SK-N-SH (cell line): ENCODE measurements around the gene NDFIP1. TPM values are rescaled to one million over a fixed set of nuclear protein-coding genes. Genes with fewer than 3 reads are reported as not detected.

Experiments
- CTCF ChIA-PET: fragments of 300-600, 350-600 bp; formaldehyde crosslinking; extraction: SDS; loops from one replicate; lab custom pipeline; 2021; lab: Yijun Ruan, JAX
- POLR2A ChIA-PET: fragments of 350-600 bp; sonication (Branson Sonifier 250); formaldehyde crosslinking; extraction: SDS; loops from one replicate; lab custom pipeline; 2020; ENCODE audit warnings: antibody characterized with exemption, inconsistent platforms; lab: Yijun Ruan, JAX
- DNase-seq: peaks from one replicate; pipeline ENCODE4 v3.0.0; 2012
- H2AFZ ChIP-seq: fragments of 200-600 bp; sonication (generic); 2 replicates; pipeline ENCODE4 v1.8.1; 2016; ENCODE audit warnings: antibody characterized with exemption, mild to moderate bottlenecking, low read depth
- H3F3A ChIP-seq: fragments of 200-600 bp; sonication (generic); replicated peaks from 2 replicates; pipeline ENCODE3; 2016; ENCODE audit warnings: antibody characterized with exemption, mild to moderate bottlenecking; ENCODE audit not compliant: insufficient read depth
- H3K27ac ChIP-seq, 2 experiments: fragments of 200-500 bp in 1 of 2; fragments of 200-600 bp in 1 of 2; sonication (Bioruptor generic) in 1 of 2; sonication (generic), shearing (Covaris generic) in 1 of 2; 2 replicates each; pipeline versions ENCODE4 v1.5.1 to v1.6.1; 2014 to 2016; ENCODE audit warnings: low read depth in 2 of 2, inconsistent platforms in 1 of 2, low read length in 1 of 2, mild to moderate bottlenecking in 1 of 2, mixed read lengths in 1 of 2
- H3K27me3 ChIP-seq: fragments of 200-600 bp; sonication (generic), shearing (Covaris generic); 2 replicates; pipeline ENCODE4 v1.6.1; 2016; ENCODE audit warnings: mixed run types; ENCODE audit not compliant: insufficient read depth
- H3K36me3 ChIP-seq, 2 experiments: fragments of 200-500 bp in 1 of 2; fragments of 200-600 bp in 1 of 2; sonication (Bioruptor generic) in 1 of 2; sonication (generic) in 1 of 2; replicated peaks in 1 of 2; 2 replicates each; pipeline versions ENCODE3 to v1.5.1; 2014 to 2016; ENCODE audit warnings: low read length in 1 of 2, mild to moderate bottlenecking in 1 of 2; ENCODE audit not compliant: insufficient read depth in 2 of 2, control insufficient read depth in 1 of 2
- H3K4me1 ChIP-seq, 2 experiments: fragments of 200-500 bp in 1 of 2; fragments of 200-600 bp in 1 of 2; sonication (Bioruptor generic) in 1 of 2; sonication (generic), shearing (Covaris generic) in 1 of 2; 2 replicates each; pipeline versions ENCODE4 v1.5.1 to v1.6.1; 2014 to 2016; ENCODE audit warnings: low read depth in 1 of 2, low read length in 1 of 2, mixed run types in 1 of 2; ENCODE audit not compliant: insufficient read depth in 2 of 2, control insufficient read depth in 1 of 2
- H3K4me2 ChIP-seq: fragments of 200-600 bp; sonication (generic), shearing (Covaris generic); 2 replicates; pipeline ENCODE4 v1.6.1; 2017; ENCODE audit warnings: mixed run types
- H3K4me3 ChIP-seq, 2 experiments: fragments of 200-500 bp in 1 of 2; fragments of 200-600 bp in 1 of 2; sonication (Bioruptor generic) in 1 of 2; sonication (generic), shearing (Covaris generic) in 1 of 2; 2 replicates each; pipeline versions ENCODE4 v1.5.1 to v1.8.1; 2014 to 2016; ENCODE audit warnings: low read depth in 2 of 2, inconsistent platforms in 1 of 2, low read length in 1 of 2, mild to moderate bottlenecking in 1 of 2, mixed read lengths in 1 of 2, moderate library complexity in 1 of 2
- H3K79me2 ChIP-seq: fragments of 200-600 bp; sonication (generic); 2 replicates; pipeline ENCODE4 v1.8.1; 2017; ENCODE audit warnings: mild to moderate bottlenecking; ENCODE audit not compliant: insufficient read depth
- H3K9ac ChIP-seq: fragments of 200-600 bp; sonication (generic); 2 replicates; pipeline ENCODE4 v1.6.1; 2017; ENCODE audit warnings: mixed run types
- H3K9me2 ChIP-seq: fragments of 200-600 bp; sonication (generic); 2 replicates; pipeline ENCODE4 v1.6.1; 2017; ENCODE audit warnings: mixed run types
- H3K9me3 ChIP-seq: fragments of 200-600 bp; sonication (generic); 2 replicates; pipeline ENCODE4 v1.6.1; 2017; ENCODE audit warnings: mixed run types, mild to moderate bottlenecking, moderate library complexity
- H4K20me1 ChIP-seq: fragments of 200-600 bp; sonication (generic); 2 replicates; pipeline ENCODE4 v1.6.1; 2017; ENCODE audit warnings: mild to moderate bottlenecking, mixed run types; ENCODE audit not compliant: insufficient read depth
- ELF1 ChIP-seq: IDR thresholded peaks from 2 replicates; pipeline ENCODE4 v1.4.0; 2012
- EP300 ChIP-seq, 2 experiments: IDR thresholded peaks; 2 replicates each; pipeline versions ENCODE4 v1.4.0 to v1.6.1; 2012; ENCODE audit warnings: borderline replicate concordance in 1 of 2, low read depth in 1 of 2, low read length in 1 of 2
- EZH2phosphoT487 ChIP-seq: fragments of 200-600 bp; sonication (generic); IDR thresholded peaks from 2 replicates; pipeline ENCODE4 v1.6.1; 2017; ENCODE audit warnings: low read depth, mixed run types, mild to moderate bottlenecking, antibody characterized with exemption, moderate library complexity, borderline replicate concordance
- FOSL2 ChIP-seq: IDR thresholded peaks from 2 replicates; pipeline ENCODE4 v1.4.0; 2012; ENCODE audit warnings: low read depth, mild to moderate bottlenecking, moderate library complexity, borderline replicate concordance
- FOXJ3 ChIP-seq: sonication (generic); formaldehyde crosslinking; IDR thresholded peaks from 2 replicates; pipeline ENCODE4 v1.5.1; 2020; ENCODE audit warnings: mild to moderate bottlenecking, missing genetic modification reagents
- GABPA ChIP-seq: IDR thresholded peaks from 2 replicates; pipeline ENCODE4 v1.4.0; 2012; ENCODE audit warnings: low read depth, mild to moderate bottlenecking
- GATA2 ChIP-seq: sonication (generic); formaldehyde crosslinking; IDR thresholded peaks from 2 replicates; pipeline ENCODE4 v1.5.0; 2020; ENCODE audit warnings: mild to moderate bottlenecking, missing genetic modification reagents
- JUND ChIP-seq: IDR thresholded peaks from 2 replicates; pipeline ENCODE4 v1.4.0; 2012
- MXI1 ChIP-seq: IDR thresholded peaks from 2 replicates; pipeline ENCODE4 v1.6.1; 2012; ENCODE audit warnings: mild to moderate bottlenecking, low read depth, low read length, improper control_type of control experiment
- NFIC ChIP-seq: IDR thresholded peaks from 2 replicates; pipeline ENCODE4 v1.4.0; 2012; ENCODE audit warnings: borderline replicate concordance
- NRF1 ChIP-seq: IDR thresholded peaks from 2 replicates; pipeline ENCODE4 v1.6.1; 2012; ENCODE audit warnings: low read depth, mild to moderate bottlenecking, low read length
- POLR2AphosphoS5 ChIP-seq: IDR thresholded peaks from 2 replicates; pipeline ENCODE4 v1.6.1; 2012; ENCODE audit warnings: low read depth, low read length
- RAD21 ChIP-seq: IDR thresholded peaks from 2 replicates; pipeline ENCODE4 v1.6.1; 2012; ENCODE audit warnings: mild to moderate bottlenecking, low read length
- RCOR1 ChIP-seq: fragments of 150-350 bp; IDR thresholded peaks from 2 replicates; pipeline ENCODE4 v1.6.1; 2017; ENCODE audit warnings: antibody characterized with exemption, low read length
- RFX5 ChIP-seq: IDR thresholded peaks from 2 replicates; pipeline ENCODE4 v1.6.1; 2012; ENCODE audit warnings: mild to moderate bottlenecking, improper control_type of control experiment, low read length
- RXRA ChIP-seq: IDR thresholded peaks from 2 replicates; pipeline ENCODE4 v1.4.0; 2012; ENCODE audit warnings: low read depth, mild to moderate bottlenecking, borderline replicate concordance
- SIN3A ChIP-seq: IDR thresholded peaks from 2 replicates; pipeline ENCODE4 v1.6.1; 2012; ENCODE audit warnings: low read depth, mild to moderate bottlenecking, low read length, moderate library complexity, borderline replicate concordance
- SMC3 ChIP-seq: IDR thresholded peaks from 2 replicates; pipeline ENCODE4 v1.6.1; 2012; ENCODE audit warnings: low read depth, low read length, improper control_type of control experiment
- TAF1 ChIP-seq: IDR thresholded peaks from 2 replicates; pipeline ENCODE4 v1.6.1; 2012; ENCODE audit warnings: low read depth, mild to moderate bottlenecking, low read length, moderate library complexity, borderline replicate concordance
- TCF12 ChIP-seq: IDR thresholded peaks from 2 replicates; pipeline ENCODE4 v1.4.0; 2012
- YY1 ChIP-seq: IDR thresholded peaks from 2 replicates; pipeline ENCODE4 v1.4.0; 2012; ENCODE audit warnings: low read depth, mild to moderate bottlenecking
- WGBS: methylation state at CpG from one replicate; pipeline ENCODE4 v1.1.6; 2017; ENCODE audit warnings: low lambda C conversion rate; 5-methylcytosine and 5-hydroxymethylcytosine counted together
- polyA plus RNA-seq, 3 experiments: library from polyadenylated mRNA; depleted of rRNA; stranded (reverse); fragments of >200 nt; gene quantifications; 2 replicates each; pipeline ENCODE4 v1.2.3, GENCODE V29; 2012
- TF ChIP-seq, protein P1 (sequence below): fragments of 150-350 bp; IDR thresholded peaks from 2 replicates; pipeline ENCODE4 v1.6.1; 2017; ENCODE audit warnings: antibody characterized with exemption, low read length, low read depth, borderline replicate concordance
- TF ChIP-seq, protein P2 (sequence below): IDR thresholded peaks from 2 replicates; pipeline ENCODE4 v1.4.0; 2012; ENCODE audit warnings: low read depth, borderline replicate concordance
- TF ChIP-seq, protein P3 (sequence below): IDR thresholded peaks from 2 replicates; pipeline ENCODE4 v1.4.0; 2012; ENCODE audit warnings: low read depth

The NDFIP1 gene
- polyA plus RNA-seq, 1 of the 3 experiments (the other 2 are of a cell fraction) = 40.0 TPM

DNA sequence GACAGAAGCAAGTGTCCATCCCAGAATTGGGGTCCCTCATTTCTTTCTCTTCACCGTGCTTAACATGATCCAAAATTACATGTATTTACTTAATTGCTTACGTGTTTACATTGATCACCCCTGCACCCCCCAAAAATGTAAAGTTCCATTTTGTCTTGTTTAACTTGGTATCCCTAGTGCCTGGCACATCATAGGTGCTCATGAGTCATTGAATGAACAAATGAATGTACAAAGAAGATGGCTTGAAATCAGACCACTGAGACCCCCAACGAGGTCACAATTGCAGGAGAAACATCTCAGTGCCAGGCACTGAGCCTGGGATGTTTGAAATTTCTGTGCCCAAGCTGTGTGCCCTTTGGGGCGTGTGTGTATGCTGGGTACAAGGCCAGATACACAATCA, 45.2 kb upstream of the NDFIP1 start:
- Histone ChIP-seq H3K27me3 (no peaks in the 10 kb centered on the region), H3K4me1 (peaks cover 15 to 39% of the 10 kb centered on the region in 2 experiments), H3K79me2 (no peaks in the 10 kb centered on the region), H3K27ac (peak overlapping the region; percentile 62 to 98), H3K4me2 (peak overlapping the region; percentile 71), H3K9ac (peak overlapping the region; percentile 52; the same call in 1 of the 2 replicates), H2AFZ (peak overlapping the region; percentile 87), H3F3A (peaks cover 13% of the 10 kb centered on the region), H3K9me2 (no peaks in the 10 kb centered on the region), H3K9me3 (no peaks in the 10 kb centered on the region), H3K4me3 (peak overlapping the region in 1 of 2 experiments; percentile 10; a peak in 2 of 4 replicates), H4K20me1 (no peaks in the 10 kb centered on the region), H3K36me3 (no peaks in the 10 kb centered on the region)
- no peak for DNase-seq
- ChIA-PET CTCF (interaction anchor here (0.8 to 4.9 kb wide), 4 partner anchors 10 to 650 kb away, joined by 3 to 35 read pairs (median 3); partner anchors contain the start of gene GNPDA1), POLR2A (interaction anchor here (1.6 kb wide), 1 partner anchor 51 kb away, joined by 8 read pairs; the partner anchor contains the start of gene GNPDA1)
- WGBS = 63% methylated on average over 4 of the region's 4 CpGs
- TF ChIP-seq YY1 (no peak), JUND (no peak), FOSL2 (no peak), TAF1 (no peak), SIN3A (no peak), RXRA (no peak), ELF1 (no peak), POLR2AphosphoS5 (no peak), EZH2phosphoT487 (no peak), RAD21 (no peak), GABPA (no peak), RCOR1 (no peak), NRF1 (no peak)
- TF ChIP-seq, protein P1, sequence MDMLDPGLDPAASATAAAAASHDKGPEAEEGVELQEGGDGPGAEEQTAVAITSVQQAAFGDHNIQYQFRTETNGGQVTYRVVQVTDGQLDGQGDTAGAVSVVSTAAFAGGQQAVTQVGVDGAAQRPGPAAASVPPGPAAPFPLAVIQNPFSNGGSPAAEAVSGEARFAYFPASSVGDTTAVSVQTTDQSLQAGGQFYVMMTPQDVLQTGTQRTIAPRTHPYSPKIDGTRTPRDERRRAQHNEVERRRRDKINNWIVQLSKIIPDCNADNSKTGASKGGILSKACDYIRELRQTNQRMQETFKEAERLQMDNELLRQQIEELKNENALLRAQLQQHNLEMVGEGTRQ = no peak
- TF ChIP-seq, protein P2, sequence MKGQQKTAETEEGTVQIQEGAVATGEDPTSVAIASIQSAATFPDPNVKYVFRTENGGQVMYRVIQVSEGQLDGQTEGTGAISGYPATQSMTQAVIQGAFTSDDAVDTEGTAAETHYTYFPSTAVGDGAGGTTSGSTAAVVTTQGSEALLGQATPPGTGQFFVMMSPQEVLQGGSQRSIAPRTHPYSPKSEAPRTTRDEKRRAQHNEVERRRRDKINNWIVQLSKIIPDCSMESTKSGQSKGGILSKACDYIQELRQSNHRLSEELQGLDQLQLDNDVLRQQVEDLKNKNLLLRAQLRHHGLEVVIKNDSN = no peak

DNA sequence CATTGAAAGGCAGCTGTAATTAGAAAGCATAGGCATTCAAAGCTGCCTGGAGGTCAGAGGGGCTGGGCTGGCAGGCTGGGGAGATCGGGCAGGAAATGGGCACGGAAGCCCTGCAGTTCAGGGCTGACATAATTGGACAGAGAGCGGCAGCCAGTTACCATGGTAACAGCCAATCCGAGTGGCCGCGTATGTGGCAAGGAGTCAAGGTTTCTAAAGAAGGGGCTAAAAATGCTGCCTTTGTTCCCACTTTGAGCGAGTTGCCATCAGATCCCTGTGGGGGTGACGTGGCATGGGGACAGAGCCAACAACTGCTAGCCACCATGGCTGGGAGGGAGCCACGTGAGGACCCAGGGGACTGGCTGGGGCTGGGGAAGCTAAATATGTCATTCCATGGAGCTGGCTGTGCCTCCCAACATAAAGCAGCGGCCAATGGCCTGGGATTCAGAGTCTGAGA, 44.7 kb upstream of the NDFIP1 start:
- ChIA-PET POLR2A (interaction anchor here (1.1 to 1.6 kb wide), 2 partner anchors 15 to 52 kb away, joined by 4 to 8 read pairs; partner anchors contain the start of gene GNPDA1), CTCF (interaction anchor here (0.8 to 4.9 kb wide), 5 partner anchors 10 to 649 kb away, joined by 3 to 35 read pairs (median 3); partner anchors contain the start of gene GNPDA1)
- TF ChIP-seq GABPA (peak; percentile 52), TAF1 (no peak), ELF1 (no peak), FOXJ3 (CRISPR knock-in tag) (no peak), FOSL2 (no peak), RCOR1 (peak; percentile 71; the same call in 1 of the 2 replicates), NFIC (peak; percentile 28; the same call in 1 of the 2 replicates), RFX5 (peak; percentile 80), SMC3 (no peak), NRF1 (no peak), MXI1 (peak; percentile 79), EP300 (IDR thresholded peaks at IDR 0.05; ENCODE audit: borderline replicate concordance in 1 of 2, low read depth in 1 of 2, low read length in 1 of 2) (no peak; a peak in 1 of 4 replicates), GATA2 (CRISPR knock-in tag) (no peak), TCF12 (no peak)
- TF ChIP-seq, protein P1 = no peak
- TF ChIP-seq, protein P3, sequence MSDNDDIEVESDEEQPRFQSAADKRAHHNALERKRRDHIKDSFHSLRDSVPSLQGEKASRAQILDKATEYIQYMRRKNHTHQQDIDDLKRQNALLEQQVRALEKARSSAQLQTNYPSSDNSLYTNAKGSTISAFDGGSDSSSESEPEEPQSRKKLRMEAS = peak; percentile 35; the same call in 1 of the 2 replicates
- TF ChIP-seq, protein P2 = peak; percentile 23; the same call in 1 of the 2 replicates

More for the DNA sequence above, 44.7 kb upstream of the NDFIP1 start:
- peak overlapping the region; percentile 87 for H2AFZ ChIP-seq
- no peaks in the 10 kb centered on the region for H3K79me2 ChIP-seq
- H3K4me1 ChIP-seq = peaks cover 15 to 39% of the 10 kb centered on the region in 2 experiments
- peak overlapping the region; percentile 10 to 29; a peak in 3 of 4 replicates for H3K4me3 ChIP-seq
- H3K36me3 ChIP-seq = no peaks in the 10 kb centered on the region
- H4K20me1 ChIP-seq = no peaks in the 10 kb centered on the region
- no peaks in the 10 kb centered on the region for H3K9me3 ChIP-seq
- peaks cover 8% of the 10 kb centered on the region for H3F3A ChIP-seq
- DNase-seq = peak; percentile 82
- 15% methylated on average over 10 of the region's 10 CpGs for WGBS
- H3K4me2 ChIP-seq = peak overlapping the region; percentile 71
- peak overlapping the region; percentile 62 to 98 for H3K27ac ChIP-seq
- H3K27me3 ChIP-seq = no peaks in the 10 kb centered on the region
- peak overlapping the region; percentile 52; the same call in 1 of the 2 replicates for H3K9ac ChIP-seq
- H3K9me2 ChIP-seq = no peaks in the 10 kb centered on the region
